NCI-H2029 treated with DMSO at 0.1 percent for 48 hours (cell line): ENCODE results near the gene TSPO.

Experiments used
- DNase-seq: peaks from one replicate; lab custom pipeline; 2025; lab: John Stamatoyannopoulos, UW

The TSPO gene

DNA sequence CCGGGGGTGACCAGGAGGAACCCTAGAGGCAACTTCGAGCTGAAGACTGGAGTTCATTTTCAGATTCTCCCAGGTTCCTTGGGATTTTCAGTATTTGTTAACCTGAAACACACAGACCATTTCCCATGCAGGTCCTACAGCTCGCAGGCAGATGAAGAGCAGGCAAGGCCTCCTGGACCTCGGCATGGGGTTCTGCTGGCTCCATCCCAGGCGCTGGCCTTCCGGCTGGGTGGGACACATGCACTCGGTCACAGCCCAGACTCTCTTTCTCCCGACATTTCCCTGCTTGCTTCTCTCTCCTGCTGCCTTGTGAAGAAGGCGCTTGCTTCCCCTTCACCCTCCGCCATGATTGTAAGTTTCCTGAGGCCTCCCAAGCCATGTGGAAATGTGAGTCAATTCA, 51.0 kb downstream of the TSPO start:
- no peak for DNase-seq

DNA sequence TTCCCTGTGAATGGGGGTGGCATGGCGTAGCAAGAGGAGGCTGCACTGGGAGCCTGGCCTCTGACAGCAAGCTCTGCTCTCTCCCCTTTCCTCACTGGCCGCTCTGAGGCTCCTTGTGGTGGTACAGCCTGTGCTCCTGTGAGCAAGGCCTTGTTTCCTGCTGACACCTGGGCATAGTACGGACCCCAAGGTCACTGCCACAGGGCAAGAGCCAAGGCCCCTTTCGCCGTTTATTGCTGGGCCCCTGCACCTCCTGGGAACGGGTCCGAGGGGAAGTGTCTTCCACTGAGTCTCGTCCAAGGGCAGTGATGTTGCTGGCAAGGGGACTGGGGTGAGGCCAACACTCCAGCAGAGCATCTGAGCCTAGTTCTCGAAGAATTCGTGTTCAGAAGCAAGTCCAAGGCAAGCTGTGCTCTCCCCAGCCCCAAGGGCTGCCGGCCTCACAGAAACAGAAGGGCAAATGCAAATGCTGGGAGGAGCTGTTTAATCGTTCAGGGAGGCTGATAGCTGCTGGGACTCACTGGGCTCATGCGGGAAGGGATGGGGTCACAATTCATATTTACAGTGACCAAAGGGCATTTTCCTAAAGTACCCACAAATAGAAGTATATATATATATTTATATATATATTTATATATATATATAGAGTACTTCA, 51.5 kb downstream of the TSPO start:
- no peak for DNase-seq

DNA sequence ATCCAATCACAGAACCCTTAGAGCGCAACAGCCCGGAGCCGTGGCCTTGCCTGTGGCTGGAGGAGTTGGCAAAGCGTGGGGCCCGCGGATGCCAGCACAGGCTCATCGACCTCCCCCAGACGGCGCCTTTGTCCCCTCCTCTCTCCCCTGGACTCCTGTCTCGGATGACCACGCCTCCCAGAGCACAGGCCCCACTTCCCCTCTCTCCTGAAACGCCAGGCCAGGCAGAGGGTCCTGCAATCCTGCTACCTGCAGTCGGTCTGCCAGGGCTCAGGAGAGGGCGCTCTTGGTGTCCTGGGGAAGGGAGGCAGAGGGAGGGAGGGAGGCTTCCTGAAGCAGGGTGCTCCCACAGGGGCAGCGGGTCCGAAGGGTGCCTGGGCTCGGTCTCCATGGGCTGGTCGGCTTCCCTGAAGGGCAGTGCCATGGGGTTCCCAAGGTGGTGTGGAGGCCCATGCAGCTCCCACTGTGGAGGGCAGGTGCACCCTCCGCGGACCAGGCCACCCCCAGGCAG, 52.2 kb downstream of the TSPO start:
- no peak for DNase-seq

DNA sequence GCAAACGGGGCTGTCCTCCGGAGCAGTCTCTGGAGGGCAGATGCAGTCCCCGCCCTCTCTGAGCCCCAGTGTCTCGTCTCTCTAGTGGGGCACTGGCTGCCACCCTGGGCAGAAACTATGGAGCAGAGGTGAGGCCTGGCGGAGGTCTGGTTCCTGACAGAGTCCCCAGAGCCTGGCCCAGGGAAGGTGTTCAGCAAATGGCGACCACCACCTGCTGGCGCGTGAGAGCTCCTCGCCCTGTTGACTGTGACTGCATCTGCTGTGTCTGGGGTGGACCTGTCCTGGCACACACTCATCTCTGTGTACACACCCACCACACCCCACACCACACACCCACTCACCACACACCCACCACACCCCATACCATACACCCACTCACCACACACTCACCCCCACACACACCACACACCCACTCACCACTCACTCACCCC, 53.9 kb downstream of the TSPO start:
- no peak for DNase-seq

DNA sequence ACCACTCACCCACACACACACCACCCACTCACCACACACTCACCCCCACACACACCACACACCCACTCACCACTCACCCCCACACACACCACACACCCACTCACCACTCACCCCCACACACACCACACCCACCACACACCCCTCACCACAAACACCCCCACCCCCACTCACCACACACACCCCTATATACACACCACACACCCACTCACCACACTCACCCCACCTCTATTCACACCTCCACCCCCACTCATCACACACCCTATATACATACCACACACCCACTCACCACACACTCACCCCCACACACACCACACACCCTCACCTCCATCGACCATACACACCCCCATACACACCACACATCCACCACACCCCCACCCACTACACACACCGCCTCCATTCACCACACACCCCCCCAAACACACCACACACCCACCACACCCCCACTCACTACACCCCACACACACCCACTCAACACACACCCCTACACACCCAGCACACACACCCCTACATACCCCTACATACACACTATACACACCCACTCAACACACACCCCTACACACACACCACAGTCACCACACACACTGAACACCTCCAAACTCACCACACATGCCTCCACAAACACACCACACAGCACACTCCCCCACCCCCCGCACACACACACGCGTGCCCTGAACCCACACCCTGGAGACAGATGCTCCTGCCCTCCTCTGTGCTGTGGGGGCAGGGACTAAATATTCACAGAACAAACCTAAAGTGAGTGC, 54.6 kb downstream of the TSPO start:
- DNase-seq = no peak

- no peak for DNase-seq
Measured at GRCh38 chr22:43206509-43207161, 55.3 kb downstream of the TSPO start.

GRCh38 chr22:43207386-43207785, 56.0 kb downstream of the TSPO start:
- no peak for DNase-seq

DNA sequence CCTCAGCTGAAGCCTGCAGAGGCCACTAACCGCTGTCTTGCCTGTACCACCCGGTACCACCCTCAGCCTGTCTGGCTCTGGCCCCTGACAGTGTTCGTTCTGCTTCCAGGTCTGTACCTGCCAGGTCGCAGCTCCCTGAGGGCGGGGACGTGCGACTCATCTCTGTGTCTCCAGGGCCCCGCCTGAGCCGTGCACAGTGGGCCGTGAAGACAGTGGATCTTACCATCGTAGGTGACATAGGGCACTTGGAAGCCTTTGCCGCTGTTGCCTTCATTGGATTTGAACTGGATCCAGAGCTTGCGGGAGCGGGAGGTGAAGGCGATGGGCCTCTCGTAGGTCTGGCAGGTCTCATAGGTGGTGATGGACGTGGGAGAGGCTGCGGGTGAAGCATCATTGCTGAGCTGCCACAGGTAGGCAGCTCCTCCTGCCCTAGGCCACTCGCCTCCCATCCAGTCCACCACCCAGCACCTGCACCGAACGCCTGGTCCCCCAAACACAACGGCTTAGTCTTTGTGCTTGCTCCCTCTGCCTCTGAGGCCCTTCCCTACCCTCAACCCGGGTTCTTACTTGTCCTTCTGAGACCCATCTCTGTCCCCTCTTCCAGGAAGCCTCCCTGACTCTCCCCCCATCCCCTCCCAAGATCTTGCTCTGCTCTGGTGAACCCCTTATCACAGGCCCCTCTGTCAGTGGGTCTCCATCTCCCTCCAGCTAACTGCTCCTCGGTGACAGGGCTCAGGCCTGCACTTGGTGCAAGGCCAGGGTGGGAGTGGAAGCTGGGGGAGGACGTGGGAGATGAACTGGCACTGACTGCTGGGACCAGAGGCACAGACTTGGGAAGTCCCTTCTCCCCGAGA, 56.7 kb downstream of the TSPO start:
- no peak for DNase-seq

GRCh38 chr22:43208703-43209522, 57.6 kb downstream of the TSPO start:
- DNase-seq = no peak

DNA sequence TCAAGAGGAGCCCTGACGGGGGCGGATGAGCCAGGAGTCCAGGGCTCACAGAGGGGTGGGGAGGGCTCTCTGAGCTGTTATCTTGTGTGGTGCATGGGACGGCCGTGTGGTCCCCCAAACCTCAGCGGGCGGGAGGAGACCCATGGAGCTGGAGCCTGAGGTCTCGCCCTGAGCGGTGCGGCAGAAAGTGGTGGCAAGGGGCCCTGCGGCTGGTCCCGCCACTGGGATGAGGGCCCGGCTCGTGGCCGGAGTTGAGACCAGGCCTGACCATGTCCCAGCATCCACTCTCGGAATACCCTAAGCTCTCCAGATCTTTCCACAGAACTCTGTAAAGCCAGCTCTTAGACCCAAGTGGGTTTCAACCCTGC, 58.1 kb downstream of the TSPO start:
- DNase-seq = no peak

GRCh38 chr22:43209971-43210370, 58.6 kb downstream of the TSPO start:
- no peak for DNase-seq

DNA sequence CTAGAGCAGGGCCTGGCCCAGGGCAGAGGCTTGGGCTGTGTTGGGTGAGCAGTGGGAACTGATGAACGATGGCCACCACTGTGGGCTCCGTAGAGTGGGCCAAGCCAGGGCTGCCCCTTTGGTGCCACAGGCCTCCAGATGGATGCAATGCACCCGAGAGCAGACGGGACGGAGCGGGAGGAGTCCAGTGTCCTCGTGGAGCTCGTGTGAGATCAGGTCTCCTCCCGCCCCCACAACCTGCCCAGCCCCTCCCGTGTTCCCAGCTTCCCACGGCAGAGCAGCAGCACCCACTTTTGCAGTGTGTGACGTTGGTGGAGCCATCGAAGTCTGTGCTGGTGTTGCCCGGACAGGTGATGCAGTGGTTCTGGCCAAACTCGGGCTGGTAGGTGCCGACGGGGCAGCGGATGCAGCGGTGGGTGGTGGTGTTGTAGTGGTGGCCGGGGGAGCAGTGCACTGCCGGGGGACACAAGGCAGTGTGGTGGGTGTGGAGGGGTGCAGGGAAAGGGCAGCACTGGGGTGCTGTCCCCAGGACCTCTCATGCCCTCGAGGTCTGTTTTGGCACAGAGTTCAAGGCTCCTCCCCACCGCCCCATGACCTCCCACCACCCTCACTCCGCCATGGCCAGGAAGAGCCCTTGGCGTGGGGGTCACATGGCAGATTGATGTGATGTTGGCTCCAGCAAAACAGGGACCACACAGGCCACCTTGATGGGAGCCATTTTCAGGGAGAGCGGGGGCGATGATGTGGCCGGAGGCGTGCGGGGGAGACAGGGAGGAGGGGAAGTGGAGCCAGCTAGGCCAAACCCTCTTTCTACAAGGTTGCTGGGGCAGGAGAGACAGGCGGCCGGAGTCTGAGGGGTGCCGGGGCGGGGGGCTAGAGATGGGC, 59.5 kb downstream of the TSPO start:
- no peak for DNase-seq

- no peak for DNase-seq
Measured at GRCh38 chr22:43211941-43212433, 60.6 kb downstream of the TSPO start.

DNA sequence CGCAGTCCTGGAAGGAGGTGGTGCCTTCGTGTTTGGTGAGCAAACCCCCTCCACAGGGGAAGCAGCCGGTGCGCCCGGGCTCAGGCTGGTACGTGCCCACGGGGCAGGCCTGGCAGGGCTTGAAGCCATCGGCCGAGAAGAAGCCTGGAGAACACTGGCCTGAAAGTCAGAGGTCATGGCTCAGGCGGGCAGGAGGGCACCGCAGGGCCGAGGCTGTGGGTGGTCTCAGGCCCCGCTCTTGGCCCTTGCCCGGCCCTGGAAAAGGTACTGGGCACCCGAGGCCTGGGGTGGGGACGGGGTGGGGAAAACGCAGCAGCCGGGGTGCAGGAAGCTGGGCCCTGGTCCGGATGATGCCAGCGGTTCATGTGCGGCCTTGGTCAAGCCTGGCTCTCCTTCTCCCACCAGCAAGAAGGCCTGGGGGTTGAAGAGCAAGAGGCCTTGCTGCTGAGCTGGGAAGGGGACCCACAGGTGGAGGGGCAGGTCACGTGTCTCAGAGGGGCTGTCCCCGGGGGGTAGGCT, 61.1 kb downstream of the TSPO start:
- DNase-seq = no peak
